ENCODE measurements around the gene LIMA1.

The LIMA1 gene

GRCh38 chr12:50214018-50214417 is 69.3 kb downstream of the LIMA1 start:
- no peak for DNase-seq

GRCh38 chr12:50213439-50213838 is 69.9 kb downstream of the LIMA1 start:
- no peak for DNase-seq

- DNase-seq: no peak
These were observed 71.3 kb downstream of the LIMA1 start for GRCh38 chr12:50212071-50212467.

- no peak for DNase-seq
These were observed 71.8 kb downstream of the LIMA1 start for GRCh38 chr12:50211392-50212070.

- DNase-seq: no peak
These were observed 75.9 kb downstream of the LIMA1 start for GRCh38 chr12:50207424-50207823.

GRCh38 chr12:50205648-50206047 is 77.7 kb downstream of the LIMA1 start:
- no peak for DNase-seq

- DNase-seq: no peak
These were observed 79.6 kb downstream of the LIMA1 start for GRCh38 chr12:50203691-50204090.

GRCh38 chr12:50201987-50202521 is 81.3 kb downstream of the LIMA1 start:
- DNase-seq: no peak

- DNase-seq: no peak
These were observed 82.6 kb downstream of the LIMA1 start for GRCh38 chr12:50200552-50201273.

GRCh38 chr12:50198829-50199228 is 84.5 kb downstream of the LIMA1 start:
- DNase-seq: no peak

- DNase-seq: no peak
These were observed 86.0 kb downstream of the LIMA1 start for GRCh38 chr12:50197297-50197727.

- DNase-seq: no peak
These were observed 86.8 kb downstream of the LIMA1 start for GRCh38 chr12:50196537-50196936.

- DNase-seq: no peak
These were observed 87.5 kb downstream of the LIMA1 start for GRCh38 chr12:50195832-50196231.

- DNase-seq: no peak
These were observed 90.4 kb downstream of the LIMA1 start for GRCh38 chr12:50192908-50193307.

- no peak for DNase-seq
These were observed 91.1 kb downstream of the LIMA1 start for GRCh38 chr12:50192236-50192635.

GRCh38 chr12:50190859-50191258 is 92.5 kb downstream of the LIMA1 start:
- DNase-seq: no peak

- no peak for DNase-seq
These were observed 94.3 kb downstream of the LIMA1 start for GRCh38 chr12:50188875-50189575.

- no peak for DNase-seq
These were observed 95.0 kb downstream of the LIMA1 start for GRCh38 chr12:50188241-50188781.

- no peak for DNase-seq
These were observed 96.0 kb downstream of the LIMA1 start for GRCh38 chr12:50187084-50187900.

- DNase-seq: no peak
These were observed 96.6 kb downstream of the LIMA1 start for GRCh38 chr12:50186681-50187080.

GRCh38 chr12:50185970-50186663 is 97.2 kb downstream of the LIMA1 start:
- no peak for DNase-seq
